SK-N-SH treated with all-trans-retinoic acid at 6 μM for 48 hours (cell line): Measurements from ENCODE around the gene ESX1.

Source experiments
- ATAC-seq: fragments of 200-7000 bp; cut with Tn5 transposase; 3 replicates; pipeline ENCODE4 v1.9.1; 2020; ENCODE audit warnings: mild to moderate bottlenecking, moderate library complexity
- ARNTL ChIP-seq: fragments of 450-650 bp; formaldehyde crosslinking; IDR thresholded peaks from 2 replicates; pipeline ENCODE4 v1.5.0; 2020; ENCODE audit warnings: low read depth, mild to moderate bottlenecking, moderate library complexity, borderline replicate concordance
- BACH2 ChIP-seq: fragments of 250-450 bp; sonication (Bioruptor Pico); IDR thresholded peaks from 2 replicates; pipeline ENCODE4 v1.9.0; 2021; ENCODE audit warnings: mild to moderate bottlenecking, borderline replicate concordance
- CREB5 ChIP-seq: fragments of 250-450 bp; sonication (Bioruptor Pico); IDR thresholded peaks from 2 replicates; pipeline ENCODE4 v1.5.1; 2020; ENCODE audit warnings: low read depth, mild to moderate bottlenecking, moderate library complexity
- CSDC2 ChIP-seq: fragments of 250-450 bp; sonication (Bioruptor Pico); IDR thresholded peaks from 2 replicates; pipeline ENCODE4 v1.5.0; 2020; ENCODE audit warnings: mild to moderate bottlenecking, moderate library complexity
- ESRRG ChIP-seq: fragments of 250-450 bp; sonication (Bioruptor Pico); IDR thresholded peaks from 2 replicates; pipeline ENCODE4 v1.6.1; 2021; ENCODE audit warnings: mild to moderate bottlenecking
- GLIS3 ChIP-seq: fragments of 250-450 bp; sonication (Bioruptor Pico); IDR thresholded peaks from 2 replicates; pipeline ENCODE4 v1.5.0; 2020; ENCODE audit warnings: mild to moderate bottlenecking, moderate library complexity
- ISL1 ChIP-seq: fragments of 250-450 bp; sonication (Bioruptor Pico); IDR thresholded peaks from 2 replicates; pipeline ENCODE4 v2.1.2; 2022; ENCODE audit warnings: mild to moderate bottlenecking, moderate library complexity
- OSR1 ChIP-seq: fragments of 250-450 bp; sonication (Bioruptor Pico); IDR thresholded peaks from 2 replicates; pipeline ENCODE4 v1.8.0; 2022; ENCODE audit warnings: moderate library complexity, mild to moderate bottlenecking, inconsistent platforms
- PPARA ChIP-seq: fragments of 250-450 bp; sonication (Bioruptor Pico); IDR thresholded peaks from 2 replicates; pipeline ENCODE4 v1.5.0; 2020; ENCODE audit warnings: mild to moderate bottlenecking, borderline replicate concordance
- TCF4 ChIP-seq: fragments of 250-450 bp; sonication (Bioruptor Pico); IDR thresholded peaks from 2 replicates; pipeline ENCODE4 v1.8.0; 2021; ENCODE audit warnings: mild to moderate bottlenecking, moderate library complexity, borderline replicate concordance
- TOX ChIP-seq: fragments of 250-450 bp; sonication (Bioruptor Pico); IDR thresholded peaks from 2 replicates; pipeline ENCODE4 v1.8.0; 2021; ENCODE audit warnings: mild to moderate bottlenecking, moderate library complexity, borderline replicate concordance
- ZFP3 ChIP-seq: fragments of 250-450 bp; sonication (Bioruptor Pico); IDR thresholded peaks from 2 replicates; pipeline ENCODE4 v1.5.0; 2020; ENCODE audit warnings: mild to moderate bottlenecking, moderate library complexity
- ZFP30 ChIP-seq: fragments of 450-650 bp; formaldehyde crosslinking; IDR thresholded peaks from 2 replicates; pipeline ENCODE4 v1.5.0; 2022; ENCODE audit warnings: mild to moderate bottlenecking, moderate library complexity
- ZNF565 ChIP-seq: fragments of 450-650 bp; formaldehyde crosslinking; conservative IDR thresholded peaks from 2 replicates; pipeline ENCODE4 v1.5.0; 2020; ENCODE audit warnings: low read depth, mild to moderate bottlenecking, moderate library complexity
- ZNF8 ChIP-seq: fragments of 450-650 bp; formaldehyde crosslinking; IDR thresholded peaks from 2 replicates; pipeline ENCODE4 v1.5.0; 2020; ENCODE audit warnings: mild to moderate bottlenecking, moderate library complexity
- TF ChIP-seq, protein P1 (sequence below): fragments of 250-450 bp; sonication (Bioruptor Pico); IDR thresholded peaks from 2 replicates; pipeline ENCODE4 v1.5.1; 2021; ENCODE audit warnings: mild to moderate bottlenecking, moderate library complexity
- TF ChIP-seq, protein P2 (sequence below): fragments of 250-450 bp; sonication (Bioruptor Pico); IDR thresholded peaks from 2 replicates; pipeline ENCODE4 v1.8.0; 2021; ENCODE audit warnings: low read depth, mild to moderate bottlenecking, moderate library complexity, borderline replicate concordance
- TF ChIP-seq, protein P3 (sequence below): fragments of 250-450 bp; sonication (Bioruptor Pico); IDR thresholded peaks from 2 replicates; pipeline ENCODE4 v1.5.0; 2020; ENCODE audit warnings: mild to moderate bottlenecking, moderate library complexity

The ESX1 gene

GRCh38 chrX:104285201-104285600 is 30.5 kb upstream of the ESX1 start:
- no peak for ATAC-seq
- TF ChIP-seq, protein P1, sequence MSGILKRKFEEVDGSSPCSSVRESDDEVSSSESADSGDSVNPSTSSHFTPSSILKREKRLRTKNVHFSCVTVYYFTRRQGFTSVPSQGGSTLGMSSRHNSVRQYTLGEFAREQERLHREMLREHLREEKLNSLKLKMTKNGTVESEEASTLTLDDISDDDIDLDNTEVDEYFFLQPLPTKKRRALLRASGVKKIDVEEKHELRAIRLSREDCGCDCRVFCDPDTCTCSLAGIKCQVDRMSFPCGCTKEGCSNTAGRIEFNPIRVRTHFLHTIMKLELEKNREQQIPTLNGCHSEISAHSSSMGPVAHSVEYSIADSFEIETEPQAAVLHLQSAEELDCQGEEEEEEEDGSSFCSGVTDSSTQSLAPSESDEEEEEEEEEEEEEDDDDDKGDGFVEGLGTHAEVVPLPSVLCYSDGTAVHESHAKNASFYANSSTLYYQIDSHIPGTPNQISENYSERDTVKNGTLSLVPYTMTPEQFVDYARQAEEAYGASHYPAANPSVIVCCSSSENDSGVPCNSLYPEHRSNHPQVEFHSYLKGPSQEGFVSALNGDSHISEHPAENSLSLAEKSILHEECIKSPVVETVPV: no peak
- no peak for TF ChIP-seq CREB5 (CRISPR knock-in tag)
- TF ChIP-seq, all 23 proteins: peak for 0

DNA sequence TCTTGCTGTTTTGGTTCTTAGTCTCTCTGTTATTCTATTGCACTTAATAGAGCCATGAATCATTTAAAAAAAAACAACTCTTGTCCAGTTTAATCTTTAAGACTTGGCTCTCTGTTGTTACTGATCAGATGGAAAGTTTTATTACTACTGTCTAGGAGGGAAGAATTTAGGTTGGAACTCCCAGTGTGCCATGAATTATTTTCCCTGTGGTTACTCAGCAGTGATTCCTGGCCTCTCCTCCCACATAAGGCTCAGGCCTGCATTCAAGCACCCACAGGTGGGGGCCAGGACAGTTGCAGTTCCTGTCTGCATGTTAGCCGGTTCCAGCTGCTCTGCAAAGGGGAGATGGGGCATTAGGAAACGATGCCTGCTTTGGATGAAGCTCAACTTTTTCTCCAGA is 29.8 kb upstream of the ESX1 start:
- TF ChIP-seq TOX (CRISPR knock-in tag) (no peak), ZFP30 (no peak), OSR1 (CRISPR knock-in tag) (no peak)
- no peak for ATAC-seq

GRCh38 chrX:104282166-104282725 is 27.5 kb upstream of the ESX1 start:
- ATAC-seq: no peak
- no peak for TF ChIP-seq OSR1 (CRISPR knock-in tag)

DNA sequence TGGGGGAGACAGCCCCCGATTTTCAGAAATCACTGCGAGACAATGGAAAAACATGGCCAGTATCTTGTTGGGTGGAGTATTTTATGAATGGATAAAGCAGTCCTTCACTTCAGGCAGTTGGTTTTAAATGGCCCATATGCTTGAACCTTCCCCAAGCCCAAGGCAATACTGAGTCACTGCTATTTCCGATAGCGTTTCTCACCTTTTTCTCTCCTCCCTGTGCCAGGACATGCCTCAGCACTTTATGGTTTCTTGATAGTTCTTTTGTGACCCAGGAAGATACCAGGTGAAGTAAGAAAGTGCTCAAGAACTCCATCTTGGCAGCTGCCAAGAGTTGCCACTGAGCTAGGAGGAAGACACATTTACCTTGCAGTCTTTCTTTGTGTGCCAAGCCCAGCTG is 26.8 kb upstream of the ESX1 start:
- TF ChIP-seq TCF4 (CRISPR knock-in tag): no peak
- TF ChIP-seq BACH2 (CRISPR knock-in tag): no peak
- TF ChIP-seq GLIS3 (CRISPR knock-in tag): no peak
- TF ChIP-seq, protein P1: no peak
- TF ChIP-seq CREB5 (CRISPR knock-in tag): no peak
- no peak for TF ChIP-seq CSDC2 (CRISPR knock-in tag)
- TF ChIP-seq ESRRG (CRISPR knock-in tag): no peak
- no peak for TF ChIP-seq TOX (CRISPR knock-in tag)
- TF ChIP-seq ARNTL (CRISPR knock-in tag): no peak
- TF ChIP-seq, protein P2, sequence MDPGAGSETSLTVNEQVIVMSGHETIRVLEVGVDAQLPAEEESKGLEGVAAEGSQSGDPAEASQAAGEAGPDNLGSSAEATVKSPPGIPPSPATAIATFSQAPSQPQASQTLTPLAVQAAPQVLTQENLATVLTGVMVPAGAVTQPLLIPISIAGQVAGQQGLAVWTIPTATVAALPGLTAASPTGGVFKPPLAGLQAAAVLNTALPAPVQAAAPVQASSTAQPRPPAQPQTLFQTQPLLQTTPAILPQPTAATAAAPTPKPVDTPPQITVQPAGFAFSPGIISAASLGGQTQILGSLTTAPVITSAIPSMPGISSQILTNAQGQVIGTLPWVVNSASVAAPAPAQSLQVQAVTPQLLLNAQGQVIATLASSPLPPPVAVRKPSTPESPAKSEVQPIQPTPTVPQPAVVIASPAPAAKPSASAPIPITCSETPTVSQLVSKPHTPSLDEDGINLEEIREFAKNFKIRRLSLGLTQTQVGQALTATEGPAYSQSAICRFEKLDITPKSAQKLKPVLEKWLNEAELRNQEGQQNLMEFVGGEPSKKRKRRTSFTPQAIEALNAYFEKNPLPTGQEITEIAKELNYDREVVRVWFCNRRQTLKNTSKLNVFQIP (CRISPR knock-in tag): no peak
- TF ChIP-seq, protein P3, sequence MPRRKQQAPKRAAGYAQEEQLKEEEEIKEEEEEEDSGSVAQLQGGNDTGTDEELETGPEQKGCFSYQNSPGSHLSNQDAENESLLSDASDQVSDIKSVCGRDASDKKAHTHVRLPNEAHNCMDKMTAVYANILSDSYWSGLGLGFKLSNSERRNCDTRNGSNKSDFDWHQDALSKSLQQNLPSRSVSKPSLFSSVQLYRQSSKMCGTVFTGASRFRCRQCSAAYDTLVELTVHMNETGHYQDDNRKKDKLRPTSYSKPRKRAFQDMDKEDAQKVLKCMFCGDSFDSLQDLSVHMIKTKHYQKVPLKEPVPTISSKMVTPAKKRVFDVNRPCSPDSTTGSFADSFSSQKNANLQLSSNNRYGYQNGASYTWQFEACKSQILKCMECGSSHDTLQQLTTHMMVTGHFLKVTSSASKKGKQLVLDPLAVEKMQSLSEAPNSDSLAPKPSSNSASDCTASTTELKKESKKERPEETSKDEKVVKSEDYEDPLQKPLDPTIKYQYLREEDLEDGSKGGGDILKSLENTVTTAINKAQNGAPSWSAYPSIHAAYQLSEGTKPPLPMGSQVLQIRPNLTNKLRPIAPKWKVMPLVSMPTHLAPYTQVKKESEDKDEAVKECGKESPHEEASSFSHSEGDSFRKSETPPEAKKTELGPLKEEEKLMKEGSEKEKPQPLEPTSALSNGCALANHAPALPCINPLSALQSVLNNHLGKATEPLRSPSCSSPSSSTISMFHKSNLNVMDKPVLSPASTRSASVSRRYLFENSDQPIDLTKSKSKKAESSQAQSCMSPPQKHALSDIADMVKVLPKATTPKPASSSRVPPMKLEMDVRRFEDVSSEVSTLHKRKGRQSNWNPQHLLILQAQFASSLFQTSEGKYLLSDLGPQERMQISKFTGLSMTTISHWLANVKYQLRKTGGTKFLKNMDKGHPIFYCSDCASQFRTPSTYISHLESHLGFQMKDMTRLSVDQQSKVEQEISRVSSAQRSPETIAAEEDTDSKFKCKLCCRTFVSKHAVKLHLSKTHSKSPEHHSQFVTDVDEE (CRISPR knock-in tag): no peak
- TF ChIP-seq PPARA (CRISPR knock-in tag): no peak
- TF ChIP-seq ZNF8 (CRISPR knock-in tag): no peak
- ATAC-seq: no peak

GRCh38 chrX:104280609-104281008 is 25.9 kb upstream of the ESX1 start:
- ATAC-seq: no peak
- TF ChIP-seq OSR1 (CRISPR knock-in tag): no peak
- TF ChIP-seq CREB5 (CRISPR knock-in tag): no peak
- TF ChIP-seq, protein P1: no peak
- TF ChIP-seq ISL1 (CRISPR knock-in tag): no peak
- no peak for TF ChIP-seq ZNF565 (CRISPR knock-in tag)
- TF ChIP-seq ZNF8 (CRISPR knock-in tag): no peak
- TF ChIP-seq CSDC2 (CRISPR knock-in tag): no peak
- TF ChIP-seq ZFP3 (CRISPR knock-in tag): no peak
- no peak for TF ChIP-seq ZFP30
- TF ChIP-seq, protein P2 (CRISPR knock-in tag): no peak
